Endodermal cell (in vitro differentiated cells): ENCODE data around the gene FYTTD1. TPM values are rescaled to one million over a fixed set of nuclear protein-coding genes. Genes with fewer than 3 reads are reported as not detected.
A peak's percentile ranks its signal among the peaks of the same experiment; 100 is the strongest.

Experiments used
- DNase-seq: peaks from one replicate; pipeline ENCODE4 v3.0.0-alpha.2; 2017
- H3K27ac ChIP-seq: 2 replicates; pipeline ENCODE4 v1.5.1; 2013; ENCODE audit warnings: mild to moderate bottlenecking, low read depth, low read length, moderate library complexity
- H3K27me3 ChIP-seq: 2 replicates; pipeline ENCODE4 v1.6.1; 2013; ENCODE audit warnings: mild to moderate bottlenecking, low read length, moderate library complexity; ENCODE audit not compliant: insufficient read depth, control insufficient read depth, poor library complexity, severe bottlenecking
- H3K36me3 ChIP-seq: 2 replicates; pipeline ENCODE4 v1.7.0; 2013; ENCODE audit warnings: mild to moderate bottlenecking, low read length, moderate library complexity; ENCODE audit not compliant: control insufficient read depth, insufficient read depth
- H3K4me1 ChIP-seq: one replicate; pipeline ENCODE4 v1.7.0; 2013; ENCODE audit warnings: low read length; ENCODE audit not compliant: control insufficient read depth, insufficient read depth
- H3K4me3 ChIP-seq: 2 replicates; pipeline ENCODE4 v1.5.1; 2013; ENCODE audit warnings: mild to moderate bottlenecking, low read length, moderate library complexity
- H3K9ac ChIP-seq: 2 replicates; pipeline ENCODE4 v1.6.1; 2013; ENCODE audit warnings: mild to moderate bottlenecking, low read length, moderate library complexity; ENCODE audit not compliant: poor library complexity, severe bottlenecking; ENCODE audit errors: extremely low read depth
- H3K9me3 ChIP-seq: 2 replicates; pipeline ENCODE4 v1.6.1; 2013; ENCODE audit warnings: mild to moderate bottlenecking, low read length, moderate library complexity; ENCODE audit not compliant: control insufficient read depth
- H3K27ac Mint-ChIP-seq: 2 replicates; pipeline ENCODE4 v1.8.0; 2020; ENCODE audit warnings: mixed read lengths
- H3K27me3 Mint-ChIP-seq: 2 replicates; pipeline ENCODE4 v1.8.0; 2021; ENCODE audit warnings: mild to moderate bottlenecking, mixed read lengths; ENCODE audit not compliant: insufficient read depth
- H3K36me3 Mint-ChIP-seq: 2 replicates; pipeline ENCODE4 v1.8.0; 2020; ENCODE audit warnings: low read depth, mixed read lengths
- H3K4me1 Mint-ChIP-seq: 2 replicates; pipeline ENCODE4 v1.8.0; 2020; ENCODE audit warnings: mixed read lengths
- H3K4me3 Mint-ChIP-seq: 2 replicates; pipeline ENCODE4 v1.8.0; 2020; ENCODE audit warnings: mild to moderate bottlenecking, moderate library complexity, mixed read lengths
- H3K9me3 Mint-ChIP-seq: 2 replicates; pipeline ENCODE4 v1.8.0; 2020; ENCODE audit warnings: mild to moderate bottlenecking, mixed read lengths
- CTCF ChIP-seq: fragments of 200-600 bp; sonication (generic); conservative IDR thresholded peaks from 2 replicates; pipeline ENCODE4 v1.5.0; 2021; ENCODE audit warnings: antibody characterized with exemption, mild to moderate bottlenecking
- WGBS, 2 experiments: methylation state at CpG; one replicate each; pipeline versions ENCODE4 v1.1.5 to v1.1.7; 2013; ENCODE audit warnings: missing lambda C conversion rate in 2 of 2, mixed read lengths in 1 of 2; ENCODE audit not compliant: insufficient coverage in 1 of 2, insufficient read length in 1 of 2; 5-methylcytosine and 5-hydroxymethylcytosine counted together
- total RNA-seq, 2 donors: library from RNA; stranded (reverse); fragmentation: NEBNext Ultra II Directional in 1 of 2; extraction: Animal tissue kit (Norgen Biotek cat#: 25700) in 1 of 2; gene quantifications; 2 replicates in 1 of 2; 3 replicates in 1 of 2; pipeline ENCODE4 v1.2.1, GENCODE V29; 2021

The FYTTD1 gene
- total RNA-seq, 2 donors from 2014 or later: 39.0 to 41.5 TPM

DNA sequence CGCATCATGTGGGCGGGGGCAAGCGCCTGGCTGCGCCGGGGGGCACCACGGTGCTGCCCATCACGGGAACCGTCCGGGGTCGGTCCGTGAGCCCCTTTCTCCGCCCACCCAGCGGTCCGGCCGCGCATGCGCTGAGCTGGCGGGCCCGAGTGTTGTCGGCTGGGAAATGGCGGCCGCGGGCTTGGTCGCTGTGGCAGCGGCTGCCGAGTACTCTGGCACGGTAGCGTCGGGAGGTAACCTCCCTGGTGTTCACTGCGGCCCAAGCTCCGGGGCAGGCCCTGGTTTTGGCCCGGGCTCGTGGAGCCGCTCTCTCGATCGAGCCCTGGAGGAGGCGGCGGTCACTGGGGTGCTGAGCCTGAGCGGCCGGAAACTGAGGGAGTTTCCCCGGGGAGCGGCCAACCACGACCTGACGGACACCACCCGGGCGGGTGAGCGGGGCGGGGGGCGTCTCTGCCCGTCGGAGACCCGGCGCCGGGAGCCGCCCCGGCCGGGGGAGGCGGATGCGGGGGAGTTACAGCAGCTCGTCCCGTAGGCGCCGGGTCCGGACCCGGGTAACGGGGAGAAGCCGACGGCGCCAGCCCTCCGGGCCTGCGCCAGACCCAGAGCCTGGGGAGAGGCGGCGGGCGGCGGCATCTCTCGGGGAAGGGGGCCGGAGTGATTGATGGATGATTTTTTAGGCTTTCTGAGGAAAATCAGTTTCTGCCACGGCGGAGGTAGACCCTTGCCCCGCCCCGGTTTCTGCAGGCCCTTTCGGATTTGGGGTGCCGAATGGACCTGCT, 41.6 kb downstream of the FYTTD1 start, which contains the start of gene LRCH3:
LRCH3 (plus strand) TSS at position 142 of the 779 bp plus-strand sequence; CDS start at position 167, 25 bp downstream.
- WGBS, 2 experiments: 0 to 1% methylated on average over 26 to 83 of the region's 83 CpGs
- Histone ChIP-seq H3K4me1 (no peaks in the 10 kb centered on the region), H3K27me3 (no peaks in the 10 kb centered on the region), H3K9ac (peak within 1 kb of the TSS; percentile 86), H3K4me3 (peak within 1 kb of the TSS; percentile 97), H3K36me3 (no peaks in the 10 kb centered on the region), H3K27ac (peak within 1 kb of the TSS; percentile 91), H3K9me3 (no peaks in the 10 kb centered on the region)
- Mint-ChIP-seq H3K9me3 (no peaks in the 10 kb centered on the region), H3K36me3 (no peaks in the 10 kb centered on the region), H3K27ac (peak within 1 kb of the TSS; percentile 97), H3K4me1 (peaks cover 14% of the 10 kb centered on the region), H3K27me3 (no peaks in the 10 kb centered on the region), H3K4me3 (peak within 1 kb of the TSS; percentile 96)
- no peak for TF ChIP-seq CTCF
- peak; percentile 97 for DNase-seq

DNA sequence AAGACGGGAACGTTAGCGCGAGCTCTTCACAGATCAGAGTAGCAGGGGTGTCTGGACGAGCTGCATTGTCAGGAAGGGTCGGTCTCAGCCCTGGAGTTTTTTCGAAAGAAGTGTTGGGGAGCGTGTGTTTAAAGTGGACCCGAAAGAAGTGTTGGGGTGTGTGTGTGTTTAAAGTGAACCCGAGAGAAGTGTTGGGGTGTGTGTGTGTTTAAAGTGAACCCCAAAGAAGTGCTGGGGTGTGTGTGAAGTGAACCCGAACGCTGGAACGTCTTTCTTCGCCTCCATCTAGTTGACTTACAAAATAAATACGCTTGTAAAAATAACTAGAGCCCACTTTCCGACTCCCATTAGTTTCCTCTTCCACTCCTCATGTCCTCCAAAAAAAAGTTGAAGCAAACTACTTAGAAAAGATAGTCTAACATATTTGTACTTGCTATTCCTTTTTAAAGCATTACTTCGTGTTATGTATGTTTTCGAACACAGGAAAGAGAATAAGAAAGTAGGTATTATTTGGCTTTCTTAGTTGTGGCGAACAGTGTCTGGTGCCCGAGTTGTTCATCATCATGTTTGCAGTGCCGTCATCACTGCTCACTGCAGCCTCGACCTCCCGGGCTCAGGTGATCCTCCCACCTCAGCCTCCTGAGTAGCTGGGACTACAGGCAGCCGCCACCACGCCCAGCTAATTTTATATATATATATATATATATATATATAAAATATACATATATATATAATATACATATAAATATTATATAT, 42.4 kb downstream of the FYTTD1 start:
- Mint-ChIP-seq H3K4me1 (peaks cover 14% of the 10 kb centered on the region), H3K36me3 (no peaks in the 10 kb centered on the region), H3K4me3 (peak overlapping the region; percentile 96), H3K27me3 (no peaks in the 10 kb centered on the region), H3K27ac (peak overlapping the region; percentile 94), H3K9me3 (no peaks in the 10 kb centered on the region)
- WGBS, 2 experiments: 22 to 35% methylated on average over 13 to 22 of the region's 25 CpGs
- H3K36me3 ChIP-seq: no peaks in the 10 kb centered on the region
- peak overlapping the region; percentile 97 for H3K4me3 ChIP-seq
- no peak for TF ChIP-seq CTCF
- no peaks in the 10 kb centered on the region for H3K27me3 ChIP-seq
- H3K9ac ChIP-seq: peak overlapping the region; percentile 86
- H3K4me1 ChIP-seq: no peaks in the 10 kb centered on the region
- peak overlapping the region; percentile 91 for H3K27ac ChIP-seq
- no peaks in the 10 kb centered on the region for H3K9me3 ChIP-seq
- no peak for DNase-seq

- H3K27me3 Mint-ChIP-seq: no peaks in the 10 kb centered on the region
- Histone ChIP-seq H3K9me3 (no peaks in the 10 kb centered on the region), H3K9ac (no peak overlapping the region), H3K4me3 (peak overlapping the region; percentile 54), H3K27me3 (no peaks in the 10 kb centered on the region), H3K27ac (no peak overlapping the region), H3K4me1 (no peaks in the 10 kb centered on the region), H3K36me3 (no peaks in the 10 kb centered on the region)
- H3K9me3 Mint-ChIP-seq: no peaks in the 10 kb centered on the region
- peak overlapping the region; percentile 96 for H3K4me3 Mint-ChIP-seq
- no peaks in the 10 kb centered on the region for H3K36me3 Mint-ChIP-seq
- no peak overlapping the region for H3K27ac Mint-ChIP-seq
- no peak for DNase-seq
- 90% methylated on average over 2 of the region's 2 CpGs; no CpG with 5 or more reads in 1 of the 2 experiments for WGBS, 2 experiments
- H3K4me1 Mint-ChIP-seq: peaks cover 14% of the 10 kb centered on the region
- no peak for TF ChIP-seq CTCF
Observed at GRCh38 chr3:197793247-197793646, 43.6 kb downstream of the FYTTD1 start.
